OCI-LY1 (cell line): ENCODE data around the gene NKRF.

Experiments
- EZH2 ChIP-seq: fragments of 200-600 bp; sonication (generic), shearing (Covaris generic); IDR thresholded peaks from 2 replicates; pipeline ENCODE4 v1.8.0; 2017; ENCODE audit warnings: borderline replicate concordance, mixed run types, mild to moderate bottlenecking, antibody characterized with exemption, low read length, moderate library complexity, mixed read lengths
- TF ChIP-seq, protein P1 (sequence below): fragments of 200-600 bp; sonication (generic), shearing (Covaris generic); IDR thresholded peaks from 2 replicates; pipeline ENCODE4 v1.5.1; 2017; ENCODE audit warnings: mild to moderate bottlenecking, antibody characterized with exemption, low read length, moderate library complexity, mixed read lengths

DNA sequence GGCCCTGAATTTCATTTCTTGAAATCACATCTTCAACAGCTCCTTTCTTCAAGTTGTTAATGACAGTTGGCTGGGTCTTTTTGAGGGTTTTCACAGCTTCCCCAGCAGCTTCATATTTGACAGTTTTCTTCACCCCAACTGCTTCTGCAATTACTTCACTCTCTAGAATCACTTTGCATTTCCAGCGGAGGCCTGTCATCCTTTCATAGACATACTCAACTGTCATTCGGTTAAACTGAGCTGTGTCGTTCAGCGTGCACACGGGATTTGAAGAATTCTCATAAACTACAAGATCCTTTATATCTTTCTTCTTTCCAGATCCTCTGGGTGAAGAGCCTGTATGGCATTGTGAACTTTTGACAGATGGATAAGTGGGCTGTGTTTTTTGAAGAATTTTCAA is 16.4 kb downstream of the NKRF start:
- TF ChIP-seq, protein P1, sequence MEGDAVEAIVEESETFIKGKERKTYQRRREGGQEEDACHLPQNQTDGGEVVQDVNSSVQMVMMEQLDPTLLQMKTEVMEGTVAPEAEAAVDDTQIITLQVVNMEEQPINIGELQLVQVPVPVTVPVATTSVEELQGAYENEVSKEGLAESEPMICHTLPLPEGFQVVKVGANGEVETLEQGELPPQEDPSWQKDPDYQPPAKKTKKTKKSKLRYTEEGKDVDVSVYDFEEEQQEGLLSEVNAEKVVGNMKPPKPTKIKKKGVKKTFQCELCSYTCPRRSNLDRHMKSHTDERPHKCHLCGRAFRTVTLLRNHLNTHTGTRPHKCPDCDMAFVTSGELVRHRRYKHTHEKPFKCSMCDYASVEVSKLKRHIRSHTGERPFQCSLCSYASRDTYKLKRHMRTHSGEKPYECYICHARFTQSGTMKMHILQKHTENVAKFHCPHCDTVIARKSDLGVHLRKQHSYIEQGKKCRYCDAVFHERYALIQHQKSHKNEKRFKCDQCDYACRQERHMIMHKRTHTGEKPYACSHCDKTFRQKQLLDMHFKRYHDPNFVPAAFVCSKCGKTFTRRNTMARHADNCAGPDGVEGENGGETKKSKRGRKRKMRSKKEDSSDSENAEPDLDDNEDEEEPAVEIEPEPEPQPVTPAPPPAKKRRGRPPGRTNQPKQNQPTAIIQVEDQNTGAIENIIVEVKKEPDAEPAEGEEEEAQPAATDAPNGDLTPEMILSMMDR, result no peak
- TF ChIP-seq EZH2, result no peak
